Choroid plexus epithelial cell (primary cell): ENCODE results near the gene SDSL.

Experiments used
- DNase-seq: peaks from one replicate; pipeline ENCODE4 v3.0.0-alpha.2; 2010; ENCODE audit warnings: low read depth
- H3K4me3 ChIP-seq: 2 replicates; pipeline ENCODE4 v1.5.1; 2011; ENCODE audit warnings: low read depth, mild to moderate bottlenecking, control low read depth, low read length, moderate library complexity
- TF ChIP-seq, protein P1 (sequence below): conservative IDR thresholded peaks from 2 replicates; pipeline ENCODE4 v1.5.1; 2011; ENCODE audit warnings: low read depth, mild to moderate bottlenecking, control low read depth, inconsistent platforms, low read length, moderate library complexity

SDSL gene

GRCh38 chr12:113482334-113482733, 60.2 kb downstream of the SDSL start:
- TF ChIP-seq, protein P1, sequence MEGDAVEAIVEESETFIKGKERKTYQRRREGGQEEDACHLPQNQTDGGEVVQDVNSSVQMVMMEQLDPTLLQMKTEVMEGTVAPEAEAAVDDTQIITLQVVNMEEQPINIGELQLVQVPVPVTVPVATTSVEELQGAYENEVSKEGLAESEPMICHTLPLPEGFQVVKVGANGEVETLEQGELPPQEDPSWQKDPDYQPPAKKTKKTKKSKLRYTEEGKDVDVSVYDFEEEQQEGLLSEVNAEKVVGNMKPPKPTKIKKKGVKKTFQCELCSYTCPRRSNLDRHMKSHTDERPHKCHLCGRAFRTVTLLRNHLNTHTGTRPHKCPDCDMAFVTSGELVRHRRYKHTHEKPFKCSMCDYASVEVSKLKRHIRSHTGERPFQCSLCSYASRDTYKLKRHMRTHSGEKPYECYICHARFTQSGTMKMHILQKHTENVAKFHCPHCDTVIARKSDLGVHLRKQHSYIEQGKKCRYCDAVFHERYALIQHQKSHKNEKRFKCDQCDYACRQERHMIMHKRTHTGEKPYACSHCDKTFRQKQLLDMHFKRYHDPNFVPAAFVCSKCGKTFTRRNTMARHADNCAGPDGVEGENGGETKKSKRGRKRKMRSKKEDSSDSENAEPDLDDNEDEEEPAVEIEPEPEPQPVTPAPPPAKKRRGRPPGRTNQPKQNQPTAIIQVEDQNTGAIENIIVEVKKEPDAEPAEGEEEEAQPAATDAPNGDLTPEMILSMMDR, result no peak
- H3K4me3 ChIP-seq, result no peak overlapping the region
- no peak for DNase-seq

DNA sequence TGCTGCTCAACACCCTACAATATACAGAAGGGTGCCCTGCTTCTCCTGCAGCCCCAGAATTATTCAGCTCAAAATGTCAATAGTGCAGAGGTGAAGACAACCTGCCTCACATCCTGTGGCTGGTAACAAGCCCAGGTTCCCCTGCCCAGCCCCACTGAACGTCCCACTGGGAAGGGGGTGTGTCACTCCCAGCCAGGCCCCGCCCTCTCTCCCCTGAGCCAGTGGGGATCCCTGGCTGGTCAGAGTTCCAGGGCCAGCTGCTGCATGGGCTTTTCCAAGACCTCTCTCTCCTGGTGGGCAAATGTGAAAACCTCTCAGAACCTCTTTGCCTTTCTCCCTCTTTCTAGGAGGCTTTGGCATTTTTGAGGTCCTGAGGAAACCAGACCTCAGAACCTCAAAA, 63.1 kb downstream of the SDSL start:
- TF ChIP-seq, protein P1, result no peak
- no peak for DNase-seq

DNA sequence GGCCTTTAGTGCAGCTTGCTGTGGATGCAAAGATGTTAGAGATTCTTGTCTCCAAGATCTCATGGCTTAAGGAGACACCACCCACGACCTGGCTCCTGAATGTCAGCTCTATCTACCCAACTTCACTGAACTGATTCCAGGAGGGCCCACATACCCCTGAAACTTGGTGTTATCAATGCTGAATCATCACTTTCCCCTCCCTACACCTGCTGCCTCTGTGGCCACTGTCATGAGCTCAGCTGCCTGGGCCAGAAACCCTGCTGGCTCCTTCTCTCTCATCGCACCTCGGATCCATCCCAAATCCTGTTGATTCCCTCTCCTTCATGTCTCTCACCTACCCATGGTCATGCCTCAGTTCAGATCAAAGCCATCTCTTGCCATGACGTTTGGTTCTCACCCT, 64.5 kb downstream of the SDSL start:
- TF ChIP-seq, protein P1, result no peak
- H3K4me3 ChIP-seq, result no peak overlapping the region
- DNase-seq, result no peak

More for the DNA sequence above, 63.1 kb downstream of the SDSL start:
- no peak overlapping the region for H3K4me3 ChIP-seq
